ENCODE results near the gene GSN.

- TF ChIP-seq CTCF (conservative IDR thresholded peaks at IDR 0.05 in 1 of 2, IDR thresholded peaks at IDR 0.05 in 1 of 2; ENCODE audit: extremely low read depth in 1 of 2, insufficient read depth in 1 of 2, low read depth in 1 of 2, low read length in 2 of 2) (no peak), EZH2 (IDR thresholded peaks at IDR 0.05; ENCODE audit: borderline replicate concordance, low read length) (no peak)
These were observed 46.8 kb upstream of the GSN start for GRCh38 chr9:121220996-121221663.
